NCI-H1436 (cell line): ENCODE measurements around the gene FRMD4B.
"Not testable (repeated sequence)": the region's sequence is repeated elsewhere in the genome, so short reads cannot be mapped to it uniquely, and the experiment has no call there.

ENCODE experiments used
- DNase-seq: peaks from one replicate; lab custom pipeline; 2025; lab: John Stamatoyannopoulos, UW

FRMD4B gene

GRCh38 chr3:69360690-69361089 is 25.2 kb downstream of the FRMD4B start:
- no peak for DNase-seq

- no peak for DNase-seq
Observed at GRCh38 chr3:69359916-69360315, 26.0 kb downstream of the FRMD4B start.

- DNase-seq, result no peak
Observed at GRCh38 chr3:69359339-69359893, 26.5 kb downstream of the FRMD4B start.

GRCh38 chr3:69357196-69357595 is 28.7 kb downstream of the FRMD4B start:
- DNase-seq, result no peak

GRCh38 chr3:69354948-69355347 is 30.9 kb downstream of the FRMD4B start:
- no peak for DNase-seq

- DNase-seq, result no peak
Observed at GRCh38 chr3:69353503-69353902, 32.4 kb downstream of the FRMD4B start.

- no peak for DNase-seq
Observed at GRCh38 chr3:69353088-69353478, 32.8 kb downstream of the FRMD4B start.

GRCh38 chr3:69352305-69353087 is 33.4 kb downstream of the FRMD4B start:
- DNase-seq, result no peak

- no peak for DNase-seq
Observed at GRCh38 chr3:69343875-69344274, 42.0 kb downstream of the FRMD4B start.

GRCh38 chr3:69342074-69342473 is 43.8 kb downstream of the FRMD4B start:
- DNase-seq, result no peak

- DNase-seq, result no peak
Observed at GRCh38 chr3:69339760-69340159, 46.1 kb downstream of the FRMD4B start.

- no peak for DNase-seq
Observed at GRCh38 chr3:69338911-69339310, 47.0 kb downstream of the FRMD4B start.

GRCh38 chr3:69332934-69333333 is 53.0 kb downstream of the FRMD4B start:
- no peak for DNase-seq

GRCh38 chr3:69330891-69331400 is 54.9 kb downstream of the FRMD4B start:
- no peak for DNase-seq

- no peak for DNase-seq
Observed at GRCh38 chr3:69329892-69330291, 56.0 kb downstream of the FRMD4B start.

- no peak for DNase-seq
Observed at GRCh38 chr3:69328963-69329302, 57.0 kb downstream of the FRMD4B start.

- DNase-seq, result no peak
Observed at GRCh38 chr3:69328103-69328962, 57.6 kb downstream of the FRMD4B start.

- no peak for DNase-seq
Observed at GRCh38 chr3:69326855-69327300, 59.0 kb downstream of the FRMD4B start.

- no peak for DNase-seq
Observed at GRCh38 chr3:69325151-69325550, 60.7 kb downstream of the FRMD4B start.

- DNase-seq, result peak; percentile 16
Observed at GRCh38 chr3:69324362-69325025, 61.4 kb downstream of the FRMD4B start.

- no peak for DNase-seq
Observed at GRCh38 chr3:69323941-69324340, 61.9 kb downstream of the FRMD4B start.

- DNase-seq, result not testable (repeated sequence)
Observed at GRCh38 chr3:69322512-69322911, 63.4 kb downstream of the FRMD4B start.
